ENCODE data around the gene BMP2.

- TF ChIP-seq, protein P1, sequence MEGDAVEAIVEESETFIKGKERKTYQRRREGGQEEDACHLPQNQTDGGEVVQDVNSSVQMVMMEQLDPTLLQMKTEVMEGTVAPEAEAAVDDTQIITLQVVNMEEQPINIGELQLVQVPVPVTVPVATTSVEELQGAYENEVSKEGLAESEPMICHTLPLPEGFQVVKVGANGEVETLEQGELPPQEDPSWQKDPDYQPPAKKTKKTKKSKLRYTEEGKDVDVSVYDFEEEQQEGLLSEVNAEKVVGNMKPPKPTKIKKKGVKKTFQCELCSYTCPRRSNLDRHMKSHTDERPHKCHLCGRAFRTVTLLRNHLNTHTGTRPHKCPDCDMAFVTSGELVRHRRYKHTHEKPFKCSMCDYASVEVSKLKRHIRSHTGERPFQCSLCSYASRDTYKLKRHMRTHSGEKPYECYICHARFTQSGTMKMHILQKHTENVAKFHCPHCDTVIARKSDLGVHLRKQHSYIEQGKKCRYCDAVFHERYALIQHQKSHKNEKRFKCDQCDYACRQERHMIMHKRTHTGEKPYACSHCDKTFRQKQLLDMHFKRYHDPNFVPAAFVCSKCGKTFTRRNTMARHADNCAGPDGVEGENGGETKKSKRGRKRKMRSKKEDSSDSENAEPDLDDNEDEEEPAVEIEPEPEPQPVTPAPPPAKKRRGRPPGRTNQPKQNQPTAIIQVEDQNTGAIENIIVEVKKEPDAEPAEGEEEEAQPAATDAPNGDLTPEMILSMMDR (IDR thresholded peaks at IDR 0.05): no peak
- TF ChIP-seq POLR2A (IDR thresholded peaks at IDR 0.05) (no peak), POLR2AphosphoS5 (IDR thresholded peaks at IDR 0.05) (no peak)
These were observed 60.0 kb downstream of the BMP2 start for GRCh38 chr20:6827472-6827871.

Measured in breast epithelium (tissue), 3 donors.